SH-SY5Y (cell line): ENCODE data around the gene CEACAM6.

ENCODE experiments used
- GATA2 ChIP-seq: IDR thresholded peaks from 2 replicates; pipeline ENCODE4 v1.6.1; 2011; ENCODE audit warnings: mild to moderate bottlenecking, low read depth, low read length
- GATA3 ChIP-seq: IDR thresholded peaks from 2 replicates; pipeline ENCODE4 v1.6.1; 2011; ENCODE audit warnings: low read depth, mild to moderate bottlenecking, low read length, moderate library complexity

GRCh38 chr19:41816761-41817160, 61.4 kb downstream of the CEACAM6 start:
- TF ChIP-seq GATA3: no peak
- TF ChIP-seq GATA2: no peak
